GM12874 (cell line): ENCODE measurements around the gene TMEM185B.

Experiments used
- TF ChIP-seq, protein P1 (sequence below): IDR thresholded peaks from 2 replicates; pipeline ENCODE4 v1.5.1; 2011; ENCODE audit warnings: low read depth, mild to moderate bottlenecking, control low read depth, low read length, moderate library complexity; ENCODE audit not compliant: insufficient read depth

Gene TMEM185B

DNA sequence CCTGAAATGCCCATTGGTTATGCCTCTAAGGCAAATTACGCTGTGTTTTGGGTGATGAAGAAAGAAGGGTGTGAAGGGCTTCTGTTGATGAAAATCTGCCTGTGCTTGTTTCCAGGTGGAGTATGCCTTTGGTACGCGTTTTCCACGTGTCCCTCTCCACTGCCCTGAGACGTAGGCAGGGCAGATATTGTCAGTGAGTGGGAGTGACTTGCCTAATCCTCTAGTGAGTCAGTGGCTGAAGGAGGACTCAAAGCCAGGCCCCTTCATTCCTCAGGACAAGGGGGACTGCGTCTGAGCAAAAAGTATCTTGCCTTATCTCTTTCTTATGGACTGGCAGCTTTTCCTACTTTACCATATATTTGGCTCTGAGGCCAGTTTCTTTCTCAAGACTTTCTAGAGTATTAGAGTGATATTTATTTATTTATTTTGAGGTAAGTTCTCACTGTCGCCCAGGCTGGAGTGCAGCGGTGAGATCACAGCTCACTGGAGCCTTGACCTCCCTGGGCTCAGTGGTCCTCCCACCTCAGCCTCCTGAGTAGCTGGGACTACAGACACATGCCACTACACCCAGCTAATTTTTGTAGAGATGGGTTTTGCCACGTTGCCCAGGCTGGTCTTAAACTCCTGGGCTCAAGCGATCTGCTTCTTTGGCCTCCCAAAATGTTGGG, 39.7 kb upstream of the TMEM185B start:
- TF ChIP-seq, protein P1, sequence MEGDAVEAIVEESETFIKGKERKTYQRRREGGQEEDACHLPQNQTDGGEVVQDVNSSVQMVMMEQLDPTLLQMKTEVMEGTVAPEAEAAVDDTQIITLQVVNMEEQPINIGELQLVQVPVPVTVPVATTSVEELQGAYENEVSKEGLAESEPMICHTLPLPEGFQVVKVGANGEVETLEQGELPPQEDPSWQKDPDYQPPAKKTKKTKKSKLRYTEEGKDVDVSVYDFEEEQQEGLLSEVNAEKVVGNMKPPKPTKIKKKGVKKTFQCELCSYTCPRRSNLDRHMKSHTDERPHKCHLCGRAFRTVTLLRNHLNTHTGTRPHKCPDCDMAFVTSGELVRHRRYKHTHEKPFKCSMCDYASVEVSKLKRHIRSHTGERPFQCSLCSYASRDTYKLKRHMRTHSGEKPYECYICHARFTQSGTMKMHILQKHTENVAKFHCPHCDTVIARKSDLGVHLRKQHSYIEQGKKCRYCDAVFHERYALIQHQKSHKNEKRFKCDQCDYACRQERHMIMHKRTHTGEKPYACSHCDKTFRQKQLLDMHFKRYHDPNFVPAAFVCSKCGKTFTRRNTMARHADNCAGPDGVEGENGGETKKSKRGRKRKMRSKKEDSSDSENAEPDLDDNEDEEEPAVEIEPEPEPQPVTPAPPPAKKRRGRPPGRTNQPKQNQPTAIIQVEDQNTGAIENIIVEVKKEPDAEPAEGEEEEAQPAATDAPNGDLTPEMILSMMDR: no peak

DNA sequence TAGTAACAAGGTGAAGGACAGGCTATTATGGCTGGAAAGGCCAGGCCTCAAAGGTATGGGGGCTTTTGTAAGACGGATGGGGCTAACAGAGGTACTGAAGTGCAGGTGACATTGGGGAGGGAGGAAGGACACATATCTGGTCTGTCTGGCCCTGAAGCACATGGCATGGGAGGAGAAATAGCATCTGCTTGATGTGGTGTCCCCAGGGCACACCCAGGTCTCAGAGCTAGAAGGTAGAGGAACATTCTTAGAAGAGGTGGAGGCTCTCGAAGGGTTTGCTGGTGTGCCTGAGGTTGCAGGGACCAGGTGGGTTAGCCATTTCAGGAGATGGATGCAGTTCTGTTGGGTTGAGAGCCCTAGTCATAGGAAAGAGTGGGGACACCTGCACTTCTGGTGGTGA, 39.0 kb upstream of the TMEM185B start:
- TF ChIP-seq, protein P1: no peak

DNA sequence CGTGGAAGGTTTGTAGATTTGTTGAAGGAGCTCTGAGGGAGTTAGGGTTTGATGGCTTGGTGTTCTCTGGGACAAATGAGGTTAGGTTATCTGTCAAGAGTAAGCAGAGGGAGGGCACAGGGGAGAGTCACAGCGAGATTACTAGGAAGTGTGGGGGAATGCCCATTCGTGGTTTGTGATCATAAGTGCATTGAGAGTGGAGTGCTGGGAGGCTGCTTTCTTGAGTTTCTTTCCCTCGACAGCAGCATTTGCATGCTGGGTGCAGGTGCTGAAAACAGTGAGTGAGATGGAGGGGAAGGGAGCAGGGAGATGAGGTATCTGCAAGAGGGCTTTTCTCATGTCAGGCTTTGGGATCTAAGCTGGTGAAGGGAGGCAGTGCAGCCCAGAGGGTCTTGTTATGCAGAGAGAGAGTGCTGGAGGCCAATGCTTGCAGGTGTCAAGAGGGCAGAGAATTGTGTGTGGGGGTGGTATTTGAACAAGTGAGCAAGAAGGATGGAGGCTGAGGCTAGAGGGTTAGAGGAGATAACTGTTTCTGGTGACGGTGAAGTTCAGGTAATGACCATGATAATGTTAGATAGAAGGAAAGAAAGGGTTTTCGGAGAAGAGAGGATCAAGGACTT, 38.3 kb upstream of the TMEM185B start:
- TF ChIP-seq, protein P1: no peak

DNA sequence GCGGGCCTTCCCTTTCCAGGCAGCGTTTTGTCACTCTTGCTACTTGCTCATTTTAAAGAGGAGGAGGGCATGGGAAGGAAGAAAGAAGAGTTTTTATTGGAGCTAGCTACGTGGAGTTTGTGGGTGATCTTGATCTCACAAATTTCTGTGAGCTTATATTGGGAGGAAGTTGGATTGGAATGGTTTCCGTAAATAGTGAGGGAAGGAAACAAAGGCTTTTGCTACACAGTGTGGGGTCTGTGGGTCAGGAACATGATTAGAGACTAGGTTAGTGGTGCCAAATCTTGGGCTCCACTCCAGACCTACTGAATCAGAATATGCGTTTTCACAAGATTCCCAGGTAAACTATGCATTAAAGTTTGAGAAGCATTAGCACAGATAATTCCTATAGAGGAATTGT, 37.5 kb upstream of the TMEM185B start:
- TF ChIP-seq, protein P1: no peak

DNA sequence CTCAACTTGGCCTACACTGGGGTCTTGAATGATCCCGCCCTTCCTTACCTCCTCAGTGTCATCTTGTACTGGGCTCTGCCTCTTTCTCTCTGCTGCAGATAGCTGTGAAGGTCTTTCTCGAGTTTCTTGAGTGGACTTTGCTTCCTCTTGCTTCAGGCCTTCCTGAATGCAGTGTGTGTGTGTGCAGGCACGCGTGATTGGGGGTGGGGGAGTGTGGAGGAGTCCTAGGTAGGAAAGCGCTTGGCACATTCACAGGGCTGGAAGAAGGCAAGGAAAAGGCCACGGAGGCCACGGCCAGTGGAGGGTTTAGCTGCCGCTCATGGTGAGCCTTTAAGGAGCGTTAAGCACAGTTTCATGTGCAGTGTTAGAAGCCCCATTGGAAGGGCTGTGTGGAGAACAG, 35.0 kb upstream of the TMEM185B start:
- TF ChIP-seq, protein P1: no peak

DNA sequence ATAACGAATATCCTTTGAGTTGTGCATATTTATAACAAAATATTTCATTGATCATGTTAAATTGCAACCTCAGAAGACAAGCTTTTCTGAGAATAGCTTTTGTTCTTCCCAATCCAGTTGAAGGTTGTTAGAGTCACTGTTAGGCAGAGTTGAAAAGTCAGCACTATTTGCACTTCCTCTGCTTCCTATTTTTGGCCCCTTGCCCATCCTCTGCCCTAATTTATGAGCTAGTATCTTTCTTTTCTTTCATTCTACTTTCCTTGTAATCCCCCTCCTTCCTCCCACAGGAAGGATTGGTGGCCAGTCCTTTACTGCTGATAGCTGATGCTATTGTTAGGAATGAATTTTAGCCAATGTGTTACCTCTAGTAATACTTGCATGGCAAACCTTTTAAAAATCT, 34.3 kb upstream of the TMEM185B start:
- TF ChIP-seq, protein P1: no peak

DNA sequence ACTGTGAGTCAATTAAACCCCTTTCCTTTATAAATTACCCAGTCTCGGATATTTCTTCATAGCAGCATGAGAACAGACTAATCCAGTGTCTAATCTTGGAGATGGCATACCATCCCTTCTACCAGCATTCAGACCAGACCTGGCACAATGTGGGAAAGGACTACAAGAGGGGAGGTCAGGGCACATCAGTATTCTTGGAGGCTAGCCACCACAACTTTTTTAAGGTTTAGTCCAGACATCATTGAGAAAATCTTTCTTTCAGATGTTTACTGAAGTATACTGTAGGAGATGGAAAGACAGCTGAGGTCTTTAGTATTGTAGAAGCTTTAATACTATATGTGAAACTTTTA, 33.4 kb upstream of the TMEM185B start:
- TF ChIP-seq, protein P1: no peak
